GM13976 (cell line): ENCODE measurements around the gene DMBT1.

Experiments
- DNase-seq: peaks from one replicate; pipeline ENCODE4 v3.0.0; 2012; ENCODE audit warnings: low spot score
- in situ Hi-C: fragments of 300-500 bp; cut with MboI; formaldehyde crosslinking; loops from one replicate; pipeline ENCODE4 v1.12.0; 2022; ENCODE audit warnings: low sequenced_read_pairs, mixed read lengths, inconsistent platforms; ENCODE audit not compliant: unreplicated experiment
- TF ChIP-seq, protein P1 (sequence below): IDR thresholded peaks from 2 replicates; pipeline ENCODE4 v1.5.1; 2012; ENCODE audit warnings: borderline replicate concordance, mild to moderate bottlenecking; ENCODE audit not compliant: insufficient read depth; ENCODE audit errors: extremely low read depth, missing control alignments, control extremely low read depth

DMBT1 gene

DNA sequence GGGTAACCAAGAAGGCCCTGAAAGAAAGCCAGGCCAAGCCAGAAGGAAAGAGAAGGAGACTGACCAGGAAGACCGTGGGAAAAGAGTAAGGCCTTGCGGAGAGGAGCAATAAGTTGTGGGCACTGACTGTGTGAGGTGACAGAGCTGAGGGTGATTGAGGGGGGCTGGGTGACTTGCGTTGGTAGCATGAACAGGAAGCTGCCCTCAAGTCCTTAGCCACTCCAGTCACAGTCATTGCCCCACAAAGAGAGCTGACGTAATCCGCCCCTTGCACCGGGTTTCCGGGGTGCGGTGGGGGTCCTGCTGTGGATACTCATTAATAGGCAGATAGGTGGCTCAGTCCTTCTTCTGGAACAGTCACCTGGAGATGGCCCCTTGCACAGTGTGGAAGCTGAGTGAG lies 16.1 kb upstream of the DMBT1 start:
- TF ChIP-seq, protein P1, sequence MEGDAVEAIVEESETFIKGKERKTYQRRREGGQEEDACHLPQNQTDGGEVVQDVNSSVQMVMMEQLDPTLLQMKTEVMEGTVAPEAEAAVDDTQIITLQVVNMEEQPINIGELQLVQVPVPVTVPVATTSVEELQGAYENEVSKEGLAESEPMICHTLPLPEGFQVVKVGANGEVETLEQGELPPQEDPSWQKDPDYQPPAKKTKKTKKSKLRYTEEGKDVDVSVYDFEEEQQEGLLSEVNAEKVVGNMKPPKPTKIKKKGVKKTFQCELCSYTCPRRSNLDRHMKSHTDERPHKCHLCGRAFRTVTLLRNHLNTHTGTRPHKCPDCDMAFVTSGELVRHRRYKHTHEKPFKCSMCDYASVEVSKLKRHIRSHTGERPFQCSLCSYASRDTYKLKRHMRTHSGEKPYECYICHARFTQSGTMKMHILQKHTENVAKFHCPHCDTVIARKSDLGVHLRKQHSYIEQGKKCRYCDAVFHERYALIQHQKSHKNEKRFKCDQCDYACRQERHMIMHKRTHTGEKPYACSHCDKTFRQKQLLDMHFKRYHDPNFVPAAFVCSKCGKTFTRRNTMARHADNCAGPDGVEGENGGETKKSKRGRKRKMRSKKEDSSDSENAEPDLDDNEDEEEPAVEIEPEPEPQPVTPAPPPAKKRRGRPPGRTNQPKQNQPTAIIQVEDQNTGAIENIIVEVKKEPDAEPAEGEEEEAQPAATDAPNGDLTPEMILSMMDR, result no peak
- no peak for DNase-seq
- in situ Hi-C loops, result no loop called here

DNA sequence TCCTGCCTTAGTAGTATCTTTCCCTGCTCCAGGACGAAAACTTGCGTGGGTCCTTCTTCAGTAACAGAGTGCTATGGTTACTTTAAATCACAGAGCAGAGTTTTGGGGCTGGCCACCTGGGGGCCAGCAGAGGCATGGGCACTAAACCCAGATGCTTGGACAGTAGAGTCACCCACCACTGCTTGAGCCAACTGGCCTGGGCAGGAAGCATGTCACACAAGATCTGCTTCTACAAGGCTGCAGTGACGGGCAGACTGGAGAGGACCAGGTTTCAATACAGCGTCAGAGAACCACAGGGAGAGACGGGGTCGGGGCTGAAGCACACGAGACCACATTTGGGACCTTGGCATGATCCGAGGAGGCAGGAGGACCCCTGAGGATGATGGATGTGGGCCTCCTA lies 14.3 kb upstream of the DMBT1 start:
- in situ Hi-C loops, result no loop called here
- TF ChIP-seq, protein P1, result no peak
- DNase-seq, result no peak

DNA sequence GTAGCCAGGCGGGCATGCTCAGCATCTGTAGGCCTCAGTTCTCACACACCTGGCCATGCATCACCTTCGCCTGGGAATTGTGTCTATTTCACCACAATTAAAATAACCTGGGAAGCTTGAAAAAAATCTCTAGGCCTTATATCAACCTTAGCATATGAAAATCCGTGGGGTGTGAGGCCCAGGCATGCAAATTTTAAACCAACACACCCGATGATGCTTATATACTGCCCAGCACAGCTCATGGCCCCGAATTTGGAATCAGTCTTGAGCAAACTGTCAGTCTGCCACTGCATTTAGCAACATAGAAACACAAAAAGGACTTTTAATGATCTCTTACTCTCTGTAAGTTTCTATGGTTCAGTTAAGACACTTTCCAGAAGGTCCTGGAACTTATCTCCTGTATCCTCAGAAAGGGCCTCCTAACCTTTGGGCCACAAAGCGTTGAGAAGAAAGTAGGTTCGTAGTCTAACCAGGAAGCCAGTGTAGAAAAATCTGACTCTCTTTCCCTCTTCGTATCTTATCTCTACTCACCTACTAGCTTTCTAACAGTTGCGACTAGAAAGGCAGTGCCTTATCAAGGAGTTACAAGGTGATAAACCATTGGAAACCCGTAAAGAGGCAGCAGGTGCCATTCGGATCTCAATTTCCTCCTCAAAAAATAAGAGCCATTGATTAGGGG lies 12.0 kb upstream of the DMBT1 start:
- in situ Hi-C loops, result no loop called here
- no peak for DNase-seq
- TF ChIP-seq, protein P1, result no peak

DNA sequence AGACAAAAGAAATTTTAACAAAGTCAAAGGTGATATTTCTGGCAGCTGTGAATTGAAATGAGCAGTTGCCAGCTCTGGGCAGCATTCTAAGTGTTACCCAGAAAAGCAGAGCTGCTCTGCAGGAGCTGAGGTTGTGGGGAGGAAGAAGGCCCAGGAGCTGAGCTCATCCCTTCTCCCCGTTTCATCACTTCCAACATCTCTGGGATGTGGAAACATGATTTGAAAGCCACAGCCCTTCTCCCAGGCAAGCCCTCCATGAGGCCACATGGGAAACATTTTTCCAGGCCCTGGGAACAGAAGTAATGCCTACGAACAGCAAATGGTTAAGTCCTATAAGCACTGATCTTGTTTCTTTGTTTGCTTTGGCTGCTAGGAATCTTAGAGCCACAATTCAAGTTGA lies 10.9 kb upstream of the DMBT1 start:
- in situ Hi-C loops, result loop anchor here (25.0 kb wide), 1 partner anchor 262 kb away; no protein-coding TSS in a partner anchor
- TF ChIP-seq, protein P1, result no peak
- DNase-seq, result no peak

GRCh38 chr10:122550427-122550826 lies 10.1 kb upstream of the DMBT1 start:
- in situ Hi-C loops, result loop anchor here (25.0 kb wide), 1 partner anchor 263 kb away; no protein-coding TSS in a partner anchor
- DNase-seq, result no peak
- TF ChIP-seq, protein P1, result no peak

GRCh38 chr10:122550983-122551382 lies 9.6 kb upstream of the DMBT1 start:
- no peak for DNase-seq
- TF ChIP-seq, protein P1, result no peak

More at GRCh38 chr10:122550983-122551382, 9.6 kb upstream of the DMBT1 start:
- in situ Hi-C loops, result loop anchor here (25.0 kb wide), 1 partner anchor 264 kb away; no protein-coding TSS in a partner anchor
